Type B pancreatic cell (in vitro differentiated cells): Measurements from ENCODE around the gene AMIGO2. TPM values are rescaled to one million over a fixed set of nuclear protein-coding genes. Genes with fewer than 3 reads are reported as not detected.

Source experiments
- DNase-seq: peaks from one replicate; pipeline ENCODE4 v3.0.0; 2021; ENCODE audit warnings: mixed read lengths; ENCODE audit not compliant: unreplicated experiment; ENCODE audit errors: extremely low spot score
- H3K27ac Mint-ChIP-seq: 2 replicates; pipeline ENCODE4 v1.8.0; 2021; ENCODE audit warnings: mild to moderate bottlenecking, mixed read lengths
- H3K27me3 Mint-ChIP-seq: 2 replicates; pipeline ENCODE4 v1.8.0; 2021; ENCODE audit warnings: mixed read lengths
- H3K36me3 Mint-ChIP-seq: 2 replicates; pipeline ENCODE4 v1.8.0; 2021; ENCODE audit warnings: mixed read lengths
- H3K4me1 Mint-ChIP-seq: one replicate; pipeline ENCODE4 v1.8.0; 2021; ENCODE audit warnings: mixed read lengths; ENCODE audit not compliant: unreplicated experiment
- H3K4me3 Mint-ChIP-seq: 2 replicates; pipeline ENCODE4 v1.8.0; 2021; ENCODE audit warnings: mild to moderate bottlenecking, mixed read lengths
- H3K9me3 Mint-ChIP-seq: 2 replicates; pipeline ENCODE4 v1.8.0; 2021; ENCODE audit warnings: mixed read lengths
- CTCF ChIP-seq: fragments of 200-600 bp; sonication (generic); conservative IDR thresholded peaks from 2 replicates; pipeline ENCODE4 v1.5.0; 2021; ENCODE audit warnings: antibody characterized with exemption, mild to moderate bottlenecking
- total RNA-seq: library from RNA; stranded (reverse); gene quantifications from 2 replicates; pipeline ENCODE4 v1.2.1, GENCODE V29; 2021; ENCODE audit warnings: low replicate concordance

AMIGO2 gene
- total RNA-seq, 1 donor from 2014 or later: 9.3 TPM

GRCh38 chr12:47111392-47111778, 31.6 kb upstream of the AMIGO2 start:
- H3K4me1 Mint-ChIP-seq: peaks cover 5% of the 10 kb centered on the region
- no peaks in the 10 kb centered on the region for H3K9me3 Mint-ChIP-seq
- H3K4me3 Mint-ChIP-seq: no peak overlapping the region
- DNase-seq: no peak
- no peak overlapping the region for H3K27ac Mint-ChIP-seq
- peaks cover 6% of the 10 kb centered on the region for H3K27me3 Mint-ChIP-seq
- no peaks in the 10 kb centered on the region for H3K36me3 Mint-ChIP-seq
- no peak for TF ChIP-seq CTCF

GRCh38 chr12:47110718-47111391, 31.1 kb upstream of the AMIGO2 start:
- H3K27ac Mint-ChIP-seq: no peak overlapping the region
- H3K36me3 Mint-ChIP-seq: no peaks in the 10 kb centered on the region
- H3K4me1 Mint-ChIP-seq: peaks cover 5% of the 10 kb centered on the region
- TF ChIP-seq CTCF: no peak
- H3K9me3 Mint-ChIP-seq: no peaks in the 10 kb centered on the region
- no peak overlapping the region for H3K4me3 Mint-ChIP-seq
- peaks cover 6% of the 10 kb centered on the region for H3K27me3 Mint-ChIP-seq
- DNase-seq: no peak

- no peak for DNase-seq
- no peaks in the 10 kb centered on the region for H3K36me3 Mint-ChIP-seq
- H3K27ac Mint-ChIP-seq: no peak overlapping the region
- H3K9me3 Mint-ChIP-seq: no peaks in the 10 kb centered on the region
- TF ChIP-seq CTCF: no peak
- H3K4me1 Mint-ChIP-seq: peaks cover 10% of the 10 kb centered on the region
- peaks cover 6% of the 10 kb centered on the region for H3K27me3 Mint-ChIP-seq
- no peak overlapping the region for H3K4me3 Mint-ChIP-seq
Measured at GRCh38 chr12:47110011-47110541, 30.3 kb upstream of the AMIGO2 start.

- Mint-ChIP-seq H3K4me3 (no peak overlapping the region), H3K36me3 (no peaks in the 10 kb centered on the region), H3K4me1 (peaks cover 10% of the 10 kb centered on the region), H3K27ac (no peak overlapping the region), H3K9me3 (no peaks in the 10 kb centered on the region), H3K27me3 (peaks cover 5% of the 10 kb centered on the region)
- DNase-seq: no peak
- TF ChIP-seq CTCF: no peak
Measured at GRCh38 chr12:47107926-47108325, 28.2 kb upstream of the AMIGO2 start.

GRCh38 chr12:47107446-47107845, 27.7 kb upstream of the AMIGO2 start:
- Mint-ChIP-seq H3K27me3 (no peaks in the 10 kb centered on the region), H3K36me3 (no peaks in the 10 kb centered on the region), H3K9me3 (no peaks in the 10 kb centered on the region), H3K27ac (no peak overlapping the region), H3K4me3 (no peak overlapping the region), H3K4me1 (peaks cover 10% of the 10 kb centered on the region)
- DNase-seq: no peak
- TF ChIP-seq CTCF: no peak
